Measurements from ENCODE around the gene CDH22. TPM values are rescaled to one million over a fixed set of nuclear protein-coding genes. Genes with fewer than 3 reads are reported as not detected.

The CDH22 gene
- total RNA-seq, 1 donor from 2014 or later = 0.14 TPM

- no peak for TF ChIP-seq CTCF (IDR thresholded peaks at IDR 0.05; ENCODE audit: unreplicated experiment)
- Mint-ChIP-seq H3K4me3 (ENCODE audit: low read depth) (no peak overlapping the region), H3K27ac (no peak overlapping the region), H3K36me3 (ENCODE audit: insufficient read depth) (peaks cover 4% of the 10 kb centered on the region), H3K4me1 (ENCODE audit: low read depth) (peaks cover 22% of the 10 kb centered on the region), H3K27me3 (peaks cover 15% of the 10 kb centered on the region), H3K9me3 (ENCODE audit: low read depth) (no peaks in the 10 kb centered on the region)
- no peak for DNase-seq (ENCODE audit: low spot score, unreplicated experiment)
Observed at GRCh38 chr20:46347841-46348803, 39.8 kb upstream of the CDH22 start.

- Mint-ChIP-seq H3K36me3 (ENCODE audit: insufficient read depth) (peaks cover 4% of the 10 kb centered on the region), H3K9me3 (ENCODE audit: low read depth) (no peaks in the 10 kb centered on the region), H3K27me3 (peaks cover 29% of the 10 kb centered on the region), H3K4me3 (ENCODE audit: low read depth) (no peak overlapping the region), H3K4me1 (ENCODE audit: low read depth) (peaks cover 22% of the 10 kb centered on the region), H3K27ac (no peak overlapping the region)
- TF ChIP-seq CTCF (IDR thresholded peaks at IDR 0.05; ENCODE audit: unreplicated experiment) = no peak
- DNase-seq (ENCODE audit: low spot score, unreplicated experiment) = no peak
Observed at GRCh38 chr20:46346770-46347169, 38.5 kb upstream of the CDH22 start.

- Mint-ChIP-seq H3K27me3 (peaks cover 37% of the 10 kb centered on the region), H3K9me3 (ENCODE audit: low read depth) (no peaks in the 10 kb centered on the region), H3K27ac (no peak overlapping the region), H3K4me3 (ENCODE audit: low read depth) (no peak overlapping the region), H3K4me1 (ENCODE audit: low read depth) (peaks cover 12% of the 10 kb centered on the region), H3K36me3 (ENCODE audit: insufficient read depth) (peaks cover 3% of the 10 kb centered on the region)
- no peak for DNase-seq (ENCODE audit: low spot score, unreplicated experiment)
- no peak for TF ChIP-seq CTCF (IDR thresholded peaks at IDR 0.05; ENCODE audit: unreplicated experiment)
Observed at GRCh38 chr20:46344488-46345162, 36.3 kb upstream of the CDH22 start.

- DNase-seq (ENCODE audit: low spot score, unreplicated experiment) = no peak
- H3K4me1 Mint-ChIP-seq (ENCODE audit: low read depth) = peaks cover 5% of the 10 kb centered on the region
- peaks cover 43% of the 10 kb centered on the region for H3K27me3 Mint-ChIP-seq
- no peak overlapping the region for H3K27ac Mint-ChIP-seq
- peaks cover 3% of the 10 kb centered on the region for H3K36me3 Mint-ChIP-seq (ENCODE audit: insufficient read depth)
- no peaks in the 10 kb centered on the region for H3K9me3 Mint-ChIP-seq (ENCODE audit: low read depth)
- H3K4me3 Mint-ChIP-seq (ENCODE audit: low read depth) = no peak overlapping the region
- TF ChIP-seq CTCF (IDR thresholded peaks at IDR 0.05; ENCODE audit: unreplicated experiment) = no peak
Observed at GRCh38 chr20:46343975-46344357, 35.7 kb upstream of the CDH22 start.

- Mint-ChIP-seq H3K36me3 (ENCODE audit: insufficient read depth) (peaks cover 3% of the 10 kb centered on the region), H3K27ac (no peak overlapping the region), H3K4me3 (ENCODE audit: low read depth) (no peak overlapping the region), H3K27me3 (peaks cover 47% of the 10 kb centered on the region), H3K4me1 (ENCODE audit: low read depth) (peaks cover 1% of the 10 kb centered on the region), H3K9me3 (ENCODE audit: low read depth) (no peaks in the 10 kb centered on the region)
- no peak for TF ChIP-seq CTCF (IDR thresholded peaks at IDR 0.05; ENCODE audit: unreplicated experiment)
- DNase-seq (ENCODE audit: low spot score, unreplicated experiment) = no peak
Observed at GRCh38 chr20:46343348-46343974, 35.2 kb upstream of the CDH22 start.

Measured in progenitor cell of endocrine pancreas (in vitro differentiated cells).